GM21825 (cell line): Measurements from ENCODE around the gene RND2.

Experiments used
- ATAC-seq: cut with Tn5 transposase; IDR thresholded peaks from one replicate; pipeline ENCODE4 v1.9.1; 2021; ENCODE audit warnings: mild to moderate bottlenecking, moderate library complexity; ENCODE audit not compliant: unreplicated experiment

Gene RND2

GRCh38 chr17:43003542-43004172 lies 21.4 kb upstream of the RND2 start:
- no peak for ATAC-seq

GRCh38 chr17:43006639-43007551 lies 18.1 kb upstream of the RND2 start, which contains the start of gene IFI35:
IFI35 (plus strand) TSS chr17:43006784; CDS start chr17:43006948, 164 bp downstream.
- peak; percentile 85 for ATAC-seq

- ATAC-seq = no peak
Measured at GRCh38 chr17:43010667-43011308, 14.2 kb upstream of the RND2 start.

GRCh38 chr17:43011728-43012472 lies 13.1 kb upstream of the RND2 start:
- no peak for ATAC-seq

GRCh38 chr17:43013296-43013695 lies 11.7 kb upstream of the RND2 start:
- no peak for ATAC-seq

- no peak for ATAC-seq
Measured at GRCh38 chr17:43014020-43014648, 10.9 kb upstream of the RND2 start.

GRCh38 chr17:43014649-43015542 lies 10.1 kb upstream of the RND2 start:
- no peak for ATAC-seq

- ATAC-seq = no peak
Measured at GRCh38 chr17:43015579-43015978, 9.5 kb upstream of the RND2 start.

GRCh38 chr17:43016216-43016615 lies 8.8 kb upstream of the RND2 start:
- ATAC-seq = no peak

- ATAC-seq = no peak
Measured at GRCh38 chr17:43018008-43018853, 6.8 kb upstream of the RND2 start.

GRCh38 chr17:43018932-43019331 lies 6.1 kb upstream of the RND2 start:
- no peak for ATAC-seq

- no peak for ATAC-seq
Measured at GRCh38 chr17:43019418-43019817, 5.6 kb upstream of the RND2 start.

- ATAC-seq = no peak
Measured at GRCh38 chr17:43020030-43020621, 4.9 kb upstream of the RND2 start.

- no peak for ATAC-seq
Measured at GRCh38 chr17:43020789-43021740, 4.0 kb upstream of the RND2 start.

- peak; percentile 44 for ATAC-seq
Measured at GRCh38 chr17:43021741-43022512, 3.1 kb upstream of the RND2 start, which contains the start of gene VAT1. VAT1 (minus strand) TSS chr17:43022385; CDS start chr17:43022322, 63 bp downstream.

- no peak for ATAC-seq
Measured at GRCh38 chr17:43025290-43025657, 243 bp downstream of the RND2 start.
